Suprapubic skin (tissue), 3 donors: ENCODE results near the gene IDI2.

Experiments
- CTCF ChIP-seq, 2 donors: fragments of 200-600 bp in 1 of 2; fragments of 450-650 bp in 1 of 2; sonication (generic) in 1 of 2; IDR thresholded peaks; one replicate each; pipeline ENCODE4 v1.5.1; 2016 to 2019; ENCODE audit warnings: antibody characterized with exemption in 2 of 2, mild to moderate bottlenecking in 1 of 2, moderate library complexity in 1 of 2
- POLR2AphosphoS5 ChIP-seq, 3 donors: sonication (generic); formaldehyde crosslinking; IDR thresholded peaks; one replicate each; pipeline ENCODE4 v1.6.1; 2017; ENCODE audit warnings: antibody characterized with exemption in 3 of 3

DNA sequence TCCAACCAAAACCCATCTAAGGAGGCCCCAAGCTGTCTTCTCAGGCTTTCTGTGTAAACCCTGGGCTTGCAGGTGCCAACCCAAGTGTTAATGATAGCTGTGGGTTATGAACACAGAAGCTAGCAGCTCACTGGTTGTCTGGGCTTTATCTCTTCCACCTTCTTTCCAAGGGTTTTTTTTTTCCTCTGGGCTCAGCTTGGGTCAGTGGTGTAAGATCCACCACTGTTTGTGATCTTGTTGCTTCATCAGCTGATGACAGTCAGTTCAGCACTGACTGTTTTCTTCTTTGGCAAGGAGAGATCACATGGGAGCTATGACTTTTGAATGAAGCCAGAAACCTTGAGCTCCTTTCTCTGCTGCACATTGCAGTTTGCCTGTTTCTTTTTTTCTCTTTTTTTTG lies 32.8 kb downstream of the IDI2 start:
- no peak for TF ChIP-seq POLR2AphosphoS5 (IDR thresholded peaks at IDR 0.05)
- no peak for TF ChIP-seq CTCF (IDR thresholded peaks at IDR 0.05)
